Mucosa of rectum (tissue), 2 donors: Measurements from ENCODE around the gene PITX1.
A peak's percentile ranks its signal among the peaks of the same experiment; 100 is the strongest.
"Not testable (repeated sequence)": the region's sequence is repeated elsewhere in the genome, so short reads cannot be mapped to it uniquely, and the experiment has no call there.

ENCODE experiments used
- H3K27ac ChIP-seq, 2 donors: one replicate each; pipeline ENCODE4 v1.7.0; 2013; ENCODE audit warnings: inconsistent platforms in 2 of 2, low read depth in 2 of 2, low read length in 2 of 2
- H3K27me3 ChIP-seq, 2 donors: one replicate each; pipeline ENCODE4 v1.7.0; 2013; ENCODE audit warnings: low read length in 2 of 2; ENCODE audit not compliant: control insufficient read depth in 2 of 2, insufficient read depth in 2 of 2
- H3K36me3 ChIP-seq, 2 donors: one replicate each; pipeline ENCODE4 v1.7.0; 2013; ENCODE audit warnings: low read length in 2 of 2; ENCODE audit not compliant: control insufficient read depth in 2 of 2, insufficient read depth in 2 of 2
- H3K4me1 ChIP-seq, 2 donors: one replicate each; pipeline ENCODE4 v1.7.0; 2013; ENCODE audit warnings: low read length in 2 of 2, mild to moderate bottlenecking in 1 of 2; ENCODE audit not compliant: control insufficient read depth in 2 of 2, insufficient read depth in 2 of 2
- H3K4me3 ChIP-seq, 2 donors: one replicate each; pipeline ENCODE4 v1.7.0; 2013; ENCODE audit warnings: low read length in 2 of 2
- H3K9ac ChIP-seq, 2 donors: one replicate each; pipeline ENCODE4 v1.7.0; 2013; ENCODE audit warnings: low read length in 2 of 2, low read depth in 1 of 2, mild to moderate bottlenecking in 1 of 2
- H3K9me3 ChIP-seq, 2 donors: one replicate each; pipeline ENCODE4 v1.7.0; 2013; ENCODE audit warnings: low read length in 2 of 2; ENCODE audit not compliant: control insufficient read depth in 2 of 2
- donor health status: healthy.
- donor health status: Normal muscosa, but diverticular disease.

Gene PITX1

GRCh38 chr5:135033901-135034235 is at the start of gene PITX1:
PITX1 (minus strand) TSS chr5:135034228; CDS start chr5:135033881, 347 bp downstream.
- Histone ChIP-seq H3K4me3 (peak within 1 kb of the TSS; percentile 72 to 74), H3K36me3 (no peaks in the 10 kb centered on the region), H3K9ac (peak within 1 kb of the TSS; percentile 52 to 68), H3K27me3 (peaks cover 64 to 69% of the 10 kb centered on the region in 2 donors), H3K9me3 (no peaks in the 10 kb centered on the region), H3K27ac (peak within 1 kb of the TSS; percentile 68 to 83), H3K4me1 (peaks cover 18 to 19% of the 10 kb centered on the region in 2 donors)

GRCh38 chr5:135083334-135083733 is 49.3 kb upstream of the PITX1 start:
- not testable (repeated sequence) for H3K9me3 ChIP-seq, H3K27me3 ChIP-seq, H3K36me3 ChIP-seq, H3K9ac ChIP-seq, H3K27ac ChIP-seq, H3K4me1 ChIP-seq, H3K4me3 ChIP-seq

- Histone ChIP-seq H3K36me3 (no peaks in the 10 kb centered on the region), H3K9me3 (no peaks in the 10 kb centered on the region), H3K9ac (no peak overlapping the region), H3K4me3 (no peak overlapping the region), H3K4me1 (no peaks in the 10 kb centered on the region), H3K27me3 (no peaks in the 10 kb centered on the region), H3K27ac (no peak overlapping the region)
Observed at GRCh38 chr5:135081240-135081639, 47.2 kb upstream of the PITX1 start.

DNA sequence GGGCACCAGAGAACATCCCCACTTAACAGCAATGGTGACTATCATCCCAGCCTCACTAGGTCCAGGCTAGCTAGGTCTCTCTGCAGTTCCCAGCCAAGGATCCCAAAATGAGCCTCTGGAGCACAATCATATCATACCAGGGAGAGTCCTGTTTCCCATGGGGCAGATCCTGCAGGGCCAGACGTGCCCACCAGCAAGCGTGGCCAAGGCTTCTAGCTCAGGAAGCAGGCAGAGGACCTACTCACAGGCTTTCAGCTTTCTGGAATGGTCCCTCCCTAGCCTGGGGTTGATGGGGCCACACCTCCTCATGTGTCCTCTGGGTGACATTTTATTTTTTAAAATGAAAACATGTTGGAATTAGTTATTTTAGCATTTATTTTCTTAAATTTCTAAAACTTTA is 45.7 kb upstream of the PITX1 start:
- no peaks in the 10 kb centered on the region for H3K27me3 ChIP-seq
- H3K9ac ChIP-seq = no peak overlapping the region
- no peak overlapping the region for H3K27ac ChIP-seq
- no peaks in the 10 kb centered on the region for H3K9me3 ChIP-seq
- no peak overlapping the region for H3K4me3 ChIP-seq
- H3K4me1 ChIP-seq = no peaks in the 10 kb centered on the region
- no peaks in the 10 kb centered on the region for H3K36me3 ChIP-seq

DNA sequence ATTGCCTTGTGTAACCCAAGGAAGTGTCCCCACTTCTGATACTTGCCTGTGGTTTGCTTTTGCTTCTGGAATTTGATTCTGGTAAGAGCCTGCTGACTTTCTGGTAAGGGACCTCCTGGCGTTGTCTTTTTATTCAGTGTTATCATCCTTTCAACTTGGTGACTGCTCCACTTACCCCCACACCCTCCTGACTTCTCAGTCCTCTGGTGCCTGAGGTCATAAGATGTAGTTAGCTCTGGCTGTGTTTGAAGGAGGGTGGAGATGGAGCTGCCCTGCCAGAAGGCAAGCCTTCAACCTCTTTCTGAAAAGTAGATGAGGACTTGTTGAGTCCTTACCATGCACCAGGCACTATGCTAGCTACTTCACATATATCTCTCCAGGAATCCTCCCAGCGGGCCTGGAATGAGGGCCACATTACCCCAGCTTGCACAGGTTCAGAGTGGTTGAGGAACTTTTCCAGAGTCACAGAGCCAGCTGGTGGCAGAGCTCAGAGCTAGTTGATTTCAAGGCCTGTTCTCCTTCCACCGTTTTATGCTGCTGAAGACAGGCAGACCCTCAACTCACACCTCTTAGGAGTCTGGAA is 45.2 kb upstream of the PITX1 start:
- Histone ChIP-seq H3K9ac (no peak overlapping the region), H3K27me3 (no peaks in the 10 kb centered on the region), H3K27ac (no peak overlapping the region), H3K36me3 (no peaks in the 10 kb centered on the region), H3K4me1 (no peaks in the 10 kb centered on the region), H3K9me3 (no peaks in the 10 kb centered on the region), H3K4me3 (no peak overlapping the region)

- no peak overlapping the region for H3K27ac ChIP-seq
- H3K4me3 ChIP-seq = no peak overlapping the region
- H3K4me1 ChIP-seq = no peaks in the 10 kb centered on the region
- no peaks in the 10 kb centered on the region for H3K9me3 ChIP-seq
- no peaks in the 10 kb centered on the region for H3K36me3 ChIP-seq
- no peaks in the 10 kb centered on the region for H3K27me3 ChIP-seq
- H3K9ac ChIP-seq = no peak overlapping the region
Observed at GRCh38 chr5:135076801-135077200, 42.8 kb upstream of the PITX1 start.

- Histone ChIP-seq H3K4me1 (no peaks in the 10 kb centered on the region), H3K4me3 (no peak overlapping the region), H3K27me3 (no peaks in the 10 kb centered on the region), H3K36me3 (no peaks in the 10 kb centered on the region), H3K9me3 (no peaks in the 10 kb centered on the region), H3K27ac (no peak overlapping the region), H3K9ac (no peak overlapping the region)
Observed at GRCh38 chr5:135076051-135076491, 42.0 kb upstream of the PITX1 start.

- H3K9ac ChIP-seq = no peak overlapping the region
- no peaks in the 10 kb centered on the region for H3K27me3 ChIP-seq
- H3K4me1 ChIP-seq = no peaks in the 10 kb centered on the region
- no peaks in the 10 kb centered on the region for H3K9me3 ChIP-seq
- no peak overlapping the region for H3K4me3 ChIP-seq
- no peak overlapping the region for H3K27ac ChIP-seq
- no peaks in the 10 kb centered on the region for H3K36me3 ChIP-seq
Observed at GRCh38 chr5:135075621-135076020, 41.6 kb upstream of the PITX1 start.

- Histone ChIP-seq H3K9me3 (no peaks in the 10 kb centered on the region), H3K4me3 (no peak overlapping the region), H3K36me3 (no peaks in the 10 kb centered on the region), H3K27ac (no peak overlapping the region), H3K9ac (no peak overlapping the region), H3K4me1 (no peaks in the 10 kb centered on the region), H3K27me3 (no peaks in the 10 kb centered on the region)
Observed at GRCh38 chr5:135073761-135074345, 39.8 kb upstream of the PITX1 start.

GRCh38 chr5:135072387-135073281 is 38.6 kb upstream of the PITX1 start:
- H3K27ac ChIP-seq = no peak overlapping the region
- H3K4me3 ChIP-seq = no peak overlapping the region
- H3K9me3 ChIP-seq = no peaks in the 10 kb centered on the region
- no peak overlapping the region for H3K9ac ChIP-seq
- no peaks in the 10 kb centered on the region for H3K27me3 ChIP-seq
- H3K36me3 ChIP-seq = no peaks in the 10 kb centered on the region
- no peaks in the 10 kb centered on the region for H3K4me1 ChIP-seq
